ENCODE data around the gene MLXIPL.
"Not testable (repeated sequence)": the region's sequence is repeated elsewhere in the genome, so short reads cannot be mapped to it uniquely, and the experiment has no call there.

MLXIPL gene

DNA sequence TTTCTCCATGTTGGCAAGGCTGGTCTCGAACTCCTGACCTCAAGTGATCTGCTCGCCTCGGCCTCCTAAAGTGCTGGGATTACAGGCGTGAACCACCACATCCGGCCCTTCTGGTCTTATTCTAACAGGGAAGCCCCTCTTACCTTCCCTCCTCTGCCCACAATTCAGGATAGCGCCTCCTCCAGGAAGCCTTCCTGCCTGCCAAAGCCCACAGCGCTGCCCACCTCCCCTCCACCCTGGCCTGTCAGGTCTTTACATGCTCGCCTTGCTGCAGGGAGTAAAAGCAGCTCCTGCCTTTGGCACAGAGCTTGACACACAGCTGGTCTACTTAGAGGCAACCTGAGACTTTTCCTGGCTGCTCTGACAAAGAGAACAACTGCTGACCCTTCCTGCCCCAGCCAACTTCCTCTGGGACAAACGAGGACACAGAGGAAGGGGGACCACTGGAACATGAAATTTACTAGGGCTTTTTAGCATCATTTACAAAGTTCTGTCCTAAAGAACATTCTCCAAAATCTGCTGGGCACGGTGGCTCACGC is 13.2 kb downstream of the MLXIPL start:
- no peak for DNase-seq

DNA sequence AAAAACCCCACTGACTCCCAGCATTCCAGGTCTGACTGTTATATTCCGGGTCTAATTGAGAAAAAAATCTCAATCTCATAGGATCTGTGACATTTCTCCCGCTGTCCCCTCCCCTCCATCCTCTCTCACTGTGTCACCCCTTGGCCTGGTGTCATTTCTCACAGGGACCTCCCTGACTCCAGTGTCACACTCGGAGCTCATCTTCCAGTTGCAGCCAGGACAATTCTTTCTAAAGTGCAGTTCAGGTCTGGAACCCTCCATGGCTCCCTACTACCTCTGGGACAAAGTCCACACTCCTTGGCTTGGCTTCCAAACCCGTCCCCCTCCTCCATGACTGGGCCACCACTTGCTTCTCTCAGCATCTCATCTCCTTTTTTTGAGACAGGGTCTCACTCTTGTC is 14.2 kb downstream of the MLXIPL start:
- DNase-seq, result no peak

DNA sequence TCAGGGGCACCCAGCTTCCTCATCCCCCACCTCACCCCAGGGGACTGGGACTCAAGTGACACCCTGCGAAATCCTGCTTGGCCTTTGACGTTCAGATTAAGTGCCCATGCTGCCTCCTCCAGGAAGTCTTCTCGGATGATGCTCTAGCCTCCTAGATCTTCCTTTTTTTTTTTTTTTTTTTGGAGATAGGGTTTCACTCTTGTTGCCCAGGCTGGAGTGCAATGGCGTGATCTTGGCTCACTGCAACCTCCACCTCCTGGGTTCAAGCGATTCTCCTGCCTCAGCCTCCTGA is 16.7 kb downstream of the MLXIPL start:
- not testable (repeated sequence) for DNase-seq

DNA sequence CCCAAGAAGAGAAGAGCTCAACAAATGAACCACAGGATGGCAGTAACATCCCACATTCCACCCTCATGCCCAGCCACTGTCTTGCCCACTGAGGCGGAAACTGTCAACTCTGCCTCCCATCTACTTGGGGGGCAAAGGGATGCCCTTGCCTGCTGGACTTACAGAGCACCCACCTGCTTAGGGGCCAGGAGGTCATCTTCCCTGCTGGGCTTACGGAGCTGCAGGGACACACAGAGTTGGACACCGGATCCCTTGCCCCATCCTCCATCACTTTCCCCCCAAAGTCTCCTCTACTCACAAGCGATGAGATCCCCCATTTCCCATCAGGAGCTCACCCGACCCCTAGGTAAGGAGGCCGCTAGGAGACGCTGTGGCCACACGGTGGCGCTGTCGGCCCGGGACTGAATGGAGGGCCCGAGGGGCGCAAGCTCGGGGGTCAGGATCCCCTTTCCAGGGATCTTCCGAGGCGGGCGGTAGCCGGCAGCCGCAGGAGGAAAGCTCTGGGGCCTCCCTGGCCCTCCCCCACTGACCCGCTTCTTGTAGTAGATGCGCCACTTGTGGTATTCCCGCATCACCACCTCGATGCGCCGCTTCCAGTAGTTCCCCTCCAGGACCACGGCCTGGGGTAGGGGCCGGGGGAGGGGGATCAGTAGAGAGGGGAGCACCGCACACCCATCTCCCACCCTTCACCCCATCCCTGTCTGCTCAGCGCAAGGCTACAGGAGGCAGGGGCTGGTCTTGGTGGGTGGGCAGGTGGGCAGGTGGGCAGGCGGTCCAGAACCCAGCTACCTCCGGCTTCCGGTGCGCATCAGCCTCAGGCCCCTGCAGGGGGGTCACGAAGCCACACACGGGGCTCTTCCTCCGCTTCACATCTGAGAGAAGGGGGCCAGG is 17.3 kb downstream of the MLXIPL start:
- DNase-seq, result peak; percentile 75

DNA sequence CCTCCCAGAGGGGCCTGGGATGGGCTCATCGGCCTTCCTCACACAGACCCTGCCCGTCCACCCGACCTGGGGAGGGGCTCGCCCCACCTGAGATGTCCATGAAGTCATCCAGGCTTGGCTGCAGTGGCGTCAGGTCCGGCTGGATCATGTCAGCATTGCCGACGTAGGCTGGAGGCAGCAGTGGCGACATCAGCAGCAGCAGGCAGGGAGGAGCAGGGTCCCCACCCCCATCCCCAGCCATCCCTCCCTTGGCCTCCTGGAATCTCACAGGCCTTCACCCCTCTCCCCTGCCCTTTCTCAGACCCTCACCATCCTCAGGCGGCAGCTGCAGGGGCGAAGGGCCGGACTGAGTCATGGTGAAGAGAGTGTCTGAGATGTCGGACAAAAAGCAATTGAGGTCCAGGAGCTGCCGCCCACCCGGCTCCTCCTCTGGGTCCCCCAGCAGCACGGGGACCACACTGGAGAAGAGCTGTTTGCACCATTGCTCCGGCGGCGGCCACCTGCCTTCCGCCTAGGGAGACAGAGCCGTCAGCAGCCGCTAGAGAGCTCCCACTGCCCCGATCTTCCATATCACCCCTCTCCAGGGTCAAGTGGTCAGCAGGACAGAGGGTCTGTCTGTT is 18.6 kb downstream of the MLXIPL start:
- no peak for DNase-seq

DNA sequence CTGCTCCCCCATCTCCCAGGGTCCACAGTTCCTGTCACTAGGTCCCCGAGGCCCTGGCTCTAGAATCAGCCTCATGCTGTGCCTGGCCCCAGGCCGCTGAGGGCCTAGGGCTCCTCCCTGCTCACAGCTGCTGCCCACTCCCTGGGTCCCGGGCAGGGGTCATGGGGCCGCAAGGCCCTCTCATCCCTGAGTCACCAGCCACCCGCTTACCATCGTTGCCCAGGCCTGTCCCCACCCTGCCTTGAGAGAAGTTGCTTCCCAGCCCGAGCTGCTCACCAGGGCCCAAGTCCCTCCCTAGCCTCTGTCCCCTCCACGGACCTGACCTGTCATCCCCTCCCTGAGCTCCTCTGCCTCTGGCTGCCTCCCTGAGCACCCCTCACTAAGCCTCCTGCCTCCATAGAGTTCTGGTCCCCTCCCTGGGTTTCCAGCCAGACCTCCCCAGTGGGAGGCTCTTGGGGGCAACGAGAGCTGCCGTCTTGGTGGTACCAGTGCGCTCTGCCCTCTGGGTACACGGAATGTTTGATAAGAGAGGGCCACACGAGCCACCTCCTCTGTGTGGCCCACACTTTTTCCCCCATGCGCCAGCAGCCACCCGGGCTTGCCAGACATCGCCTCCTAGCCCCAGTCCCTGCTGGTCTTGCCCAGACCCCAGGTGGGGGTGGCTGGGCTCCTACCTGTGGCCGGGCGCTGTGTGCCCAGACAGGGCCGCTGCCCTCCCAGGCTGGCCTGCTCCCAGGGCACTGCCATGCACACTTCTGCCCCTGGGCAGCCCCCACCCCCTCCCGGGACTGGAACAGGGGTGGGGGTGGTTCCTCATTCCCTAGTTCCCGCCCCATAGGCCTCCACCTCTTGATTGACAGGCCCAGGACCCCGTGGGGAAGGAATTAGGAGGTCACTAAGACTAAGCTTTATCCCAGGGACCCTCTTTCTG is 21.3 kb downstream of the MLXIPL start:
- DNase-seq, result peak; percentile 80

DNA sequence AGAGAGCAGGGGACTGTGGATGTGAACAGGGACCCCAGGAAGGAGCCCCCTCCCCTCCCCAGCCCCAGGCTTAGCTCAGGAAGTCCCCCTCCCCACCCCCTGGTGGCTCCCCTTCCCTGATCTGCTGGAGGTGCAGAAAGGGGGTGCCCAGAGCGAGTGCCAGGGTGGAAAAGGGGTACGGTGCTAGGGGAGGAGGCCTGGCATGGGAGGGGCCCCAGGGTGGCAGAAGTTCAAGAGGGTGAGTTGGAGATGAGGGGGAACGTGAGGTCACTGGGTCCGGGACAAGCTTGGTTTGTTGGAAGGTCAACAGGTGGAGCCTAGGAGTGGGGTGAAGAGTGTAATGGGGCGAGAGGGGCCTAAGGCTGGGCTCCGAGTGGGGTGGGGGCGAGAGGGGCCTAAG is 24.4 kb downstream of the MLXIPL start:
- DNase-seq, result no peak

DNA sequence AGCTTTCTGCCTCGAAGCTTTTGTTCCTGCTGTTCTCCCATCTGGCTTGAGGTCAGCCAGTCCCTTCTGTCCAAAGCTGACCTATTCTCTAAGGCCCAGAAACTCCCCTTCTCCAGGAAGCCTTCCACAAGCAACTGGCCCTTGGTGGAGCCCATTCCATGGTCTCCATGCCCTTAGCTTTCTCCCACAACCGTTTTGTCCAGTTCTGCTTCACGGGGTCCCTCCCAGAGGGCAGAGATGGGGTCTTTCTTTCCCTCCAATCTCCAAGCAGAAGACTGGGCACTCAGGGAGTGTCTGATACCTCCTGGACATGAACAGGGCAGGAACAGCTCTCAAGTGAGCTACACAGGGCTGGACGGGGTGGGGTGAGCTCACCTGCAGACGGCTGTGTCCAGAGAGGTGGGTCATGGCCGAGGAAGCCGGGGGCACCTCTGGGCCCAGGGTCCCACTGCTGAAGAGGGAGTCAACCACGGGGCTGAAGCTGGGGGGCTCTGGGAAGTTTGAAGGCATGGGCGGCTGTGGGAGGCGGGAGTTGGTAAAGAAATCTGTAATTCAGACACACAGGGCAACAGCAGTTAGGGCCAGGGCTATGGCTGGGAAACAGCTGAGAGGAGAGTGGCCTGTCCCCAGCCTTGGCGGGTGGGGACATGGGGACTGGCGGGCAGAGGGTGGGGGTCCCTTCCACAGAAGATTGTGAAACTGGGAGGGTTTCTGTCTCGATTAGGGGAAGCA is 25.0 kb downstream of the MLXIPL start:
- no peak for DNase-seq

DNA sequence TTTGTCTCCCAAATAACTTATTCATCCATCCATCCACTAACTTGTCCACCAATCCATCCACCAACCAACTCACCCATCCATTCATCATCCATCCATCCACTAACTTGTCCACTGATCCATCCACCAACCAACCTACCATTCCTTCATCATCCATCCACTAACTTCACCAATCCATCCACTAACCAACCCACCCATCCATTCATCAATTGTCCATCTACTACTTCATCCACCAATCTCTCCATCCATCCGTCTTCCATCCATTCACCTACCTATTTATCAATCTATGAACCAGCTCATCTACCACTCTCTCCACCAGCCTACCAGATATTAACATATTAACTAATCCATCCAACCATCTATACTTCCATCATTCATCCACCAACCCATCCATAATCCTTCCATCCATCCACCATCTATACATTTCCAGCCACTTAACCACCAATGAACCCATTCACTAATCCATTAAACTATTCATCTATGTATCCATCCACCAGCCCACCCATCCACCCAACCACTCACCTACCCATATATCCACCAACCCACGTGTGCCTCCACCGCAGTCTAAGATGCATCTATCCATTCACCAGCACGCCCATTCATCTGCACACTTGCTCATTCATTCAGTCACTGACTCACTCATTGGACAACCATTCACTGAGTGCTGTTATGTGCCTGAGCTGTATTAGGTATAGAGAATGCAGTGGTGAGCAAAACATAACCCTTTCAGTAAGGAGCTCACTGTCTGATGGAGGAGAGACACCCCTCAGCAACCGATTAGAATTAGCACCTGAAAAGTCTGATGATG is 26.1 kb downstream of the MLXIPL start:
- DNase-seq, result no peak

DNA sequence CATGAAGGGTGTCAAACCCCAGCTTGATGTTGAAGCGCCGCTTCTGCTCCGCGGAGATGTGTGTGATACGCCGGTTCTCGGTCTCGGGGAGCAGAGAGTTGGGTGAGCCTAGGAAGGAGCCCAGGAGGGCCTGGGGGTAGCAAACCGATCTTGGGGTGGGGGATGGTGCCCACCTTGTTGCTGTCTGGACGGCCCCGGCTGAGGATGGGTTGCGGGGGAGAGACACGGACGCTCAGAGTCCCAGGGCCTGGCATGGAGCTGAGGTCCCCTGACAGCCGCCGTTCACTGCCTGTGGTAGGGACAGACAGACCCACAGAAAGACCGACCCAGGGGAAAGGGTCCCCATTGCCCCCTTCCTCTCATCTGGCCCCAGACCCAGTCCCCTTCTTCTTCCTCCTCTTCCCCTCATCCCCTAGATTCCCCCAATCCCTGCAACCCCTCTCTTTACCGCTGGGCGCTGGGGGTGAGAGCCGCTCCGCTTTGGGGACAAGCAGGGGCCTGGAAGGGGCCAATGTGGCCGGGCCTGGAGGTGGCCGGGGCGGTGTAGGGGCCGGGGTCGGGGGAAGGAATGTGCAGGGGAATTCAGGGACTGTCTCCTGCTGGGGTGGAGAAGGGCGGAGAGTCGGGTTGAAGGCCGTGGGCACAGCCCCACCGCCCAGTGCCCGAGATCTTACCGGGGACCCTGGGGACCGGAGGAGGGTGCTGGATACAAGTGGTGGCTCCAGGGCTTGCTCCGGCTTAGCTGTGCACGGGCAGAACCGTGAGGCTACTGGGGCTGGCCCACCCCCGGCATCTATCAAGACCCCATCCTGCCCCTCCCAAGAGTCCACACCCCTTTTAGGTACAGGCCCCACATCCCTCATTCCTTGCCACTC is 27.9 kb downstream of the MLXIPL start:
- DNase-seq, result no peak

DNA sequence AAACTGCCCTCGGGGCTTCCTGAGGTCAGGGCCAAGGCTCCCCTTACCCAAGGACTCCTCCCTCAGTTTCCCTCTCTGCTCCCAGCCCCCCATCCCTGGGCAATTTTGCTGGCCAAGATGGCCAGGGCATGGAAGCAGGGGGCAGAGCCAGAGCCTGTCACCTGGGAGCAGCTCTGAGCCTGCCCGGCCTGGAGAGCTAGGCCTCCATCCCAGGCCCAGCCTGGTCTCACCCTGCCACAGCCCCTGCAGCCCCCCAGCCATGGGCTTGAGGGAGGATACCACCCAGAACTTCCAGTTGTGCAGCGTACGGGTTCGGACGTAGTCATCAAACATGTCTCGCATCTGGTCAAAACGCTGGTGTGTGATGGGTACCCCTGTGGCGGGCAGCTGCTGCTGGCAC is 29.0 kb downstream of the MLXIPL start:
- no peak for DNase-seq

DNA sequence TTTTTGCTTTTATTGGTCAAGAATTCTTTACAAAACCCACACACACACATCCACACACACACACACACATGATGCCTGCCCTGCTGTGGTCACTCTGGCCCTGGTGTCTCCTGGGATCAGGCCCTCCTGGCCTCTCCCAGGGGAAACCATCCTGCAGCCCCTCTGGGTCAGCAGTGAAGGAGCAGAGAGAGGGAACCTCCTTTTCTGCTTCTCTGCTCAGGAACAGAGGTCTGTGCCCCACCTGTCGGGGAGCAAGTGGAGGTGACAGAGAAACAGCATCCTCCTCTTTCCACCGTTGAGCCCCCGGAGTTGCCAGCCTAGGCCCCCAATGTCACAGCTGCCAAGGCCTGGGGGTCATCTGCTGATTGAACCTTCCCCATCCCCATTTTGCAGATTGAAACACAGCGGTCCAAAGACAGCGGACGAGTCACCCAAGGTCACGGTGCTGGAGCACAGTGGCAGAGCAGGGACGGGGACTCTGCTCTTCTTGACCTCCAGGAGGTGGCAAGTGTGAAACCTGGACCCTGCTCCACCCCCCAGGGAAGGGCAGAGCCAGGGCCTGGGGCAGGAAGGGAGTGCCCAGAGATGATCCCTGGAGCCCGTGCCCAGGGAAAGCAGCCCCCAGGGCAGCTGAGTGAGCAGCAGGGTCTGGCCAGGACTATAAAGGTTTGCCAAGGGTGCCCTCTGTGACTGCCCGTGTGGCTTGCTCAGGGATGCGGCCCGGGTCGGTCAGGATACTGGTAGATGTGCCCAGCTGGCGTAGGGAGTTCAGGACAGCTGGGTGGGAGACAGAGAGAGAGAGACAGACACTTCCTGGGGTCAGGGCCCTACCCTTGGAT is 30.9 kb downstream of the MLXIPL start:
- no peak for DNase-seq

DNA sequence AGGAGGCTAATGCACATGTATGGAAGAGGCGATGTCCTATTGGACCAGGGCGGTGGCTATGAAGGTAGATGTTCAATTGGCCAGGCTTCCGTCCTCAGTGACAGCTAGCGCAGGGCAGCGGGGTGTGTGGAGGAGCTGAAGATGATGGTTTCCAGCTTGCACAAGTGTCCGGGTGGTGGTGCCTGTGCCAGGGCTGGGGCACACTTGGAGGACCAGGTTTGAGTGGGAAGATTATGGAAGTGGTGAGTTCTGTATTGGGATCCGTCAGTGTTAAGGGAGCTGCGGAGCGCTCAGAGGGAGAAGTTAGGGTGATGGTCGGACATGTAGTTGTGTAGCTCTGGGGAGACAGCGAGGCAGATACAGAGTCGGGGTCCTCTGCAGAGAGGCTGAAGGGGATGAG is 37.4 kb downstream of the MLXIPL start:
- DNase-seq, result no peak

DNA sequence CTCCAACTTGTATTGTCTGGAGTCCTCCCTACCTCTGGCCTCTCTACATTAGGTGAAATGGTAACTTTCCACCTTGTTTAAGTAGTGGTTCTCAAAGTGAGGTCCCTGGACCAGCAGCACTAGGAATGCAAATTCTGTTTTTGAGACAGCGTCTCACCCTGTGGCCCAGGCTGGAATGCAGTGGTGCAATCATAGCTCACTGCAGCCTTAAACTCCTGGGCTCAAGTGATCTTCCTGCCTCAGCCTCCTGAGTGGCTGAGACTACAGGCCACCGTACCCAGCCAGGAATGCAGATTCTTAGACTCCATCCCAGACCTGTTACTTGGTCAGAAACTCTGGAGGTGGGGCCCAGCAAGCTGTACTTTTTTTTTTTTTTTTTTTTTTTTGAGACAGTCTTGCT is 39.1 kb downstream of the MLXIPL start:
- no peak for DNase-seq

DNA sequence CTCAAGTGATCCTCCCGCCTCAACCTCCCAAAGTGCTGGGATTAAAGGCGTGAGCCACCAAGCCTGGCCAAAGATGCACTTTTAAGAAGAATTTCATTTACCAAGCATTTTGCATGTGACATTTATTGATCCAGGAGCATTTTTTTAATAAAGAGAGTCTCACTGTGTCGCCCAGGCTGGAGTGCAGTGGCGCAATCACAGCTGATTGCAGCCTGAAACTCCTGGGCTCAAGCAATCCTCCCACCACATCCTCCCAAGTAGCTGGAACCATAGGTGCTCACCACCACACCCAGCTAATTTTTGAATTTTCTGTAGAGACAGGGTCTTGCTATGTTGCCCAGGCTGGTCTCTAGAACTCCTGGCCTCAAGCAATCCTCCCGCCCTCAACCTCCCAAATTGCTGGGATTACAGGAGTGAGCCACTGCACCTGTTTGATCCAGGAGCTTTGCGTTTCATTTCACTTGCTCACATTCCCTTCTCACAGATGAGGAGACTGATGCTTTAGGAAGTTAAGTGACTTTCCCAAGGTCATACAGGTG is 41.6 kb downstream of the MLXIPL start:
- DNase-seq, result no peak

DNA sequence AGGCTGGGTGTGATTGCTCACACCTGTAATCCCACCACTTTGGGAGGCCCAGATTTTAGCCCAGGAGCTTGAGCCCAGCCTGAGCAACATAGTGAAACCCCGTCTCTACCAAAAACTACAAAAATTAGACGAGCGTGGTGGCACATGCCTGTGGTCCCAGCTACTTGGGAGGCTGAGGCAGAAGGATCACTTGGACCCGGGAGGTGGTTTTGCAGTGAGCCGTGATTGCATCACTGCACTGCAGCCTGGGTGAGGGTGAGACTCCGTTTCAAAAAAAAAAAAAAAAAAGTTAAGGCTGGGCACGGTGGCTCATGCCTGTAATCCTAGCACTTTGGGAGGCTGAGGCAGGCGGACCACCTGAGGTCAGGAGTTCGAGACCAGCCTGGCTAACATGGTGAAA is 43.3 kb downstream of the MLXIPL start:
- not testable (repeated sequence) for DNase-seq

DNA sequence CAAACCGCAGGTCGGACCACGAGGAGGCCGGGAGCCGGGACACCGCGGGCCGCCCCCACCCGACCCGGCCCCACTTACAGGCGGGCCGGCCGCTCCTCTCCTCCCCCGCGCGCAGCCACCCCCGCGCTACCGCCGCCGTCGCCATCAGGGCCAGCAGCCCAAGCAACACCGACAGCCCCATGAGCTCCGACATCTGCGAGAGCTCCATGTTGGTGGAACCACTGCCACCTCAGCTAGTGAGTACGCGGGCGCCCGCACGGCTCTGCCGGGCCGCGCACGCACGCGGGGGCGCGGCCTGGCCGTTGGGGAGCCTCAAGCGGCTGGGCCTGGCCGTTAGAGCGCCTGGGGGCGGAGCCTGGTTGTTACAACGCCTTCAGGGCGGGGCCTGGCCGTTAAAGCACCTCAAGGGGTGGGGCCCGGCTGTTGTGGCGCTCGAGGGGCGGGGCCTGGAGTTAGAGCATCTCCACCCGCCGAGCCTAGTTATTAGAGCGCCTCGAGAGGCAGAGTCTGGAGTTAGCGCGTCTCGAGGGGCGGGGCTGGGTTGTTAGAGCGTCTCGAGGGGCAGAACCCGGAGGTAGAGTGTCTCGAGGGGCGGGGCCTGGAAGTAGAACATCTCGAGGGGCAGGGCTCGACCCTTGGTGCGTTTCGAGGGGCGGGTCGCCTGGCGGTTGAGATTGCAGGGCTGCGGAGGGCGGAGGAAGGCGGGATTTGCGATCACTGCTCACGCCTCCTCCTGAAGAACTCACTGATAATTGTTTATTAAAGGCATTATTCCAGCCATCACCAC is 45.8 kb downstream of the MLXIPL start, which contains the start of gene TBL2:
TBL2 (minus strand) TSS at position 238 of the 787 bp plus-strand sequence; CDS start at position 208, 30 bp downstream.
- peak; percentile 100 for DNase-seq

DNA sequence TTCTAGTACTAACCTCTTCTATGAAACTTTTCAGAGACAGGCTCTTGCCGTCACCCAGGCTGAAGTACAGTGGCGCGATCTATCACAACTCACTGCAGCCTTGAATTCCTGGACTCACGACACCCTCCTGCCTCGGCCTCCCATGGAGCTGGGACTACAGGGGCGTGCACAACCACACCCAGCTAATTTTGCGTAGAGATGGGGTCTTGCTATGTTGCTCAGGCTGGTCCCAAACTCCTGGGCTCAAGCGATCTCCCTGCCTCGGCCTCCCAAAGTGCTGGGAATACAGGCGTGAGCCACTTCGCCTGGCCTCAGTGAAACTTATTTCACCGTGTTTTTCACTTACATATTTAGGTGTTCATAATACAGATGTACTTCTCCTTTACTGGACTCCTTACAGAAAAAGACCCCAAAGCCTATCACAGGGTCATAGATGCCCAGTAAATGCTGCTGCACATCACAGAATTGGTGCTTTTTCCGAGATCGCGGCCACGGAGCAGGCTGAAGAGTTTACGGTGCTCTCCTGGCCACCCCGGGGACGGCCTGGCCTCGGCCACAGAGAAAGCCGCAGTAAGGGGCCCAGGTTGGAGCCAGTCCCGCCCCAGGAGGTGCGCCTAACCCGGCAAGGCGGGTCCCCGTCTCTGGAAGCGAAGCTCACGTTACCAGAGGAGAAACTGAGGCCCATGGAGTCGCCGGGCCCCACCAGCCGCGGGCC is 46.5 kb downstream of the MLXIPL start:
- DNase-seq, result no peak

Measured in suppressor macrophage treated with lipopolysaccharide for 4 hours (primary cell).